ENCODE data around the gene MED16. TPM values are rescaled to one million over a fixed set of nuclear protein-coding genes. Genes with fewer than 3 reads are reported as not detected.

Gene MED16
- total RNA-seq, 1 experiment from 2014 or later, result 83.1 TPM

GRCh38 chr19:858284-858683, 34.7 kb downstream of the MED16 start:
- Histone ChIP-seq H3K27me3 (ENCODE audit: insufficient read depth, low read length) (peaks cover 3% of the 10 kb centered on the region; the same call in 1 of the 2 replicates), H3K56ac (ENCODE audit: insufficient read length, low read depth, low read length) (no peak overlapping the region), H3K9me3 (ENCODE audit: control insufficient read depth, low read depth, low read length) (no peaks in the 10 kb centered on the region), H3K79me1 (ENCODE audit: insufficient read depth, low read depth, low read length, poor library complexity, severe bottlenecking) (no peaks in the 10 kb centered on the region), H3K4me1 (ENCODE audit: insufficient read depth, low read length) (no peaks in the 10 kb centered on the region), H3K4ac (ENCODE audit: low read depth, low read length) (no peak overlapping the region), H3K4me2 (ENCODE audit: insufficient read depth, insufficient read length, low read length) (no peak overlapping the region), H2BK5ac (ENCODE audit: insufficient read length, low read length) (no peak overlapping the region), H3K9ac (ENCODE audit: extremely low read depth, insufficient read length, low read length) (no peak overlapping the region), H2AFZ (ENCODE audit: low read length) (no peak overlapping the region), H3K23me2 (ENCODE audit: insufficient read length, low read depth, low read length, poor library complexity, severe bottlenecking) (peaks cover 3% of the 10 kb centered on the region), H2BK12ac (ENCODE audit: insufficient read length, low read depth, low read length) (no peak overlapping the region), H3K27ac (ENCODE audit: insufficient read length, low read depth, low read length) (no peak overlapping the region), H4K8ac (replicated peaks; ENCODE audit: insufficient read length, low read depth, low read length) (no peak overlapping the region), H2AK5ac (ENCODE audit: insufficient read length, low read length) (no peak overlapping the region), H4K20me1 (ENCODE audit: control insufficient read depth, insufficient read depth, insufficient read length) (no peaks in the 10 kb centered on the region), H2BK20ac (ENCODE audit: low read depth, low read length, poor library complexity, severe bottlenecking) (no peak overlapping the region), H2BK15ac (ENCODE audit: low read depth, low read length) (no peak overlapping the region), H3K23ac (ENCODE audit: insufficient read length, low read depth, low read length) (no peak overlapping the region), H4K5ac (ENCODE audit: insufficient read length, low read depth, low read length) (no peak overlapping the region), H3K14ac (ENCODE audit: insufficient read depth, low read length) (no peak overlapping the region), H3K79me2 (ENCODE audit: insufficient read depth, low read length) (no peaks in the 10 kb centered on the region), H4K91ac (ENCODE audit: insufficient read length, low read depth, low read length) (no peak overlapping the region), H3K18ac (ENCODE audit: insufficient read length, low read depth, low read length) (no peak overlapping the region), H3T11ph (ENCODE audit: low read length) (no peak overlapping the region), H2BK120ac (ENCODE audit: low read depth, low read length, poor library complexity, severe bottlenecking) (no peak overlapping the region)
- no peak for DNase-seq
- peaks cover 0 to 2% of the 10 kb centered on the region in 2 experiments; a peak in 1 of 5 replicates for H3K9me3 Mint-ChIP-seq
- no peak overlapping the region for H3K27ac Mint-ChIP-seq
- TF ChIP-seq, protein P1, sequence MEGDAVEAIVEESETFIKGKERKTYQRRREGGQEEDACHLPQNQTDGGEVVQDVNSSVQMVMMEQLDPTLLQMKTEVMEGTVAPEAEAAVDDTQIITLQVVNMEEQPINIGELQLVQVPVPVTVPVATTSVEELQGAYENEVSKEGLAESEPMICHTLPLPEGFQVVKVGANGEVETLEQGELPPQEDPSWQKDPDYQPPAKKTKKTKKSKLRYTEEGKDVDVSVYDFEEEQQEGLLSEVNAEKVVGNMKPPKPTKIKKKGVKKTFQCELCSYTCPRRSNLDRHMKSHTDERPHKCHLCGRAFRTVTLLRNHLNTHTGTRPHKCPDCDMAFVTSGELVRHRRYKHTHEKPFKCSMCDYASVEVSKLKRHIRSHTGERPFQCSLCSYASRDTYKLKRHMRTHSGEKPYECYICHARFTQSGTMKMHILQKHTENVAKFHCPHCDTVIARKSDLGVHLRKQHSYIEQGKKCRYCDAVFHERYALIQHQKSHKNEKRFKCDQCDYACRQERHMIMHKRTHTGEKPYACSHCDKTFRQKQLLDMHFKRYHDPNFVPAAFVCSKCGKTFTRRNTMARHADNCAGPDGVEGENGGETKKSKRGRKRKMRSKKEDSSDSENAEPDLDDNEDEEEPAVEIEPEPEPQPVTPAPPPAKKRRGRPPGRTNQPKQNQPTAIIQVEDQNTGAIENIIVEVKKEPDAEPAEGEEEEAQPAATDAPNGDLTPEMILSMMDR (conservative IDR thresholded peaks at IDR 0.05), result no peak
- H3K27me3 Mint-ChIP-seq (ENCODE audit: low read depth), result peaks cover 38% of the 10 kb centered on the region
- no peaks in the 10 kb centered on the region for H3K36me3 Mint-ChIP-seq (ENCODE audit: insufficient read depth in 1 of 3, low read depth in 3 of 3)
- H3K4me3 Mint-ChIP-seq, result no peak overlapping the region
- 0 out of 4 replicates have a peak, but pooled peaks cover 0 to 4% of the 10 kb centered on the region in 2 experiments for H3K4me1 Mint-ChIP-seq
- no CpG with 5 or more reads among the region's 9 CpGs for WGBS (ENCODE audit: extremely low coverage, insufficient read length, low lambda C conversion rate)

Data from H9 (cell line).